GM13976 (cell line): ENCODE results near the gene PDE1A.

Experiments used
- DNase-seq: peaks from one replicate; pipeline ENCODE4 v3.0.0; 2012; ENCODE audit warnings: low spot score
- CTCF ChIP-seq: IDR thresholded peaks from 2 replicates; pipeline ENCODE4 v1.5.1; 2012; ENCODE audit warnings: borderline replicate concordance, mild to moderate bottlenecking; ENCODE audit not compliant: insufficient read depth; ENCODE audit errors: extremely low read depth, missing control alignments, control extremely low read depth
- in situ Hi-C: fragments of 300-500 bp; cut with MboI; formaldehyde crosslinking; loops from one replicate; pipeline ENCODE4 v1.12.0; 2022; ENCODE audit warnings: low sequenced_read_pairs, mixed read lengths, inconsistent platforms; ENCODE audit not compliant: unreplicated experiment

PDE1A gene

GRCh38 chr2:182267971-182268370, 158.9 kb downstream of the PDE1A start:
- in situ Hi-C loops, result no loop called here
- no peak for TF ChIP-seq CTCF
- no peak for DNase-seq

GRCh38 chr2:182266909-182267308, 159.9 kb downstream of the PDE1A start:
- in situ Hi-C loops, result no loop called here
- TF ChIP-seq CTCF, result no peak
- DNase-seq, result no peak

GRCh38 chr2:182265718-182266117, 161.1 kb downstream of the PDE1A start:
- DNase-seq, result no peak
- in situ Hi-C loops, result no loop called here
- no peak for TF ChIP-seq CTCF

- in situ Hi-C loops, result no loop called here
- no peak for DNase-seq
- no peak for TF ChIP-seq CTCF
Observed at GRCh38 chr2:182261860-182262387, 164.9 kb downstream of the PDE1A start.

GRCh38 chr2:182259629-182260150, 167.1 kb downstream of the PDE1A start:
- no peak for DNase-seq
- in situ Hi-C loops, result no loop called here

GRCh38 chr2:182252534-182252933, 174.3 kb downstream of the PDE1A start:
- in situ Hi-C loops, result no loop called here
- TF ChIP-seq CTCF, result no peak
- DNase-seq, result no peak

More at GRCh38 chr2:182259629-182260150, 167.1 kb downstream of the PDE1A start:
- TF ChIP-seq CTCF, result no peak
